Urothelium cell line (cell line): ENCODE results near the gene KAZALD1.

Source experiments
- DNase-seq: peaks from one replicate; pipeline ENCODE4 v3.0.0; 2011; ENCODE audit warnings: low spot score, mixed read lengths
- FAIRE-seq: peaks from 2 replicates; lab custom pipeline; 2011; peaks lifted over from hg19 to GRCh38; lab: Jason Lieb, UNC

KAZALD1 gene

DNA sequence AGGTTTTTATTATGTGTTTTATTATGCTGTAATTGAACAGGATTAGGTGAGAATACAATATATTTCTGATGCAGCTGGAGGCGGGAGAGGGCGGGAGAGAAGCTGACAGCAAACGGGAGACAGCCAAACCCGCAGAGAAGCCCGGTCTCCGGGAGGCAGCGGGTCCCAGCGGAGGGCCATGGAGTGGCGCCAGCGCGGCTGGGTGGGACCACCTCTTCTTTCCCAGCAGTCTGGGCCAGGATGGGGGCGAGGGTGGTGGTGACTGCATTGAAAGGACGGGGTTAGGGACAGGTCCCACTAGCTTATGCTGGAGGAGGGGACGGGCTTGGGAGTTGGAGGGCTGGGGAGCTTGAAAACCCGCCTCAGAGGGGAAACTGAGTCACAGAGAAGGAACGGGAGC, 14.5 kb upstream of the KAZALD1 start:
- FAIRE-seq (no peak), DNase-seq (no peak)

DNA sequence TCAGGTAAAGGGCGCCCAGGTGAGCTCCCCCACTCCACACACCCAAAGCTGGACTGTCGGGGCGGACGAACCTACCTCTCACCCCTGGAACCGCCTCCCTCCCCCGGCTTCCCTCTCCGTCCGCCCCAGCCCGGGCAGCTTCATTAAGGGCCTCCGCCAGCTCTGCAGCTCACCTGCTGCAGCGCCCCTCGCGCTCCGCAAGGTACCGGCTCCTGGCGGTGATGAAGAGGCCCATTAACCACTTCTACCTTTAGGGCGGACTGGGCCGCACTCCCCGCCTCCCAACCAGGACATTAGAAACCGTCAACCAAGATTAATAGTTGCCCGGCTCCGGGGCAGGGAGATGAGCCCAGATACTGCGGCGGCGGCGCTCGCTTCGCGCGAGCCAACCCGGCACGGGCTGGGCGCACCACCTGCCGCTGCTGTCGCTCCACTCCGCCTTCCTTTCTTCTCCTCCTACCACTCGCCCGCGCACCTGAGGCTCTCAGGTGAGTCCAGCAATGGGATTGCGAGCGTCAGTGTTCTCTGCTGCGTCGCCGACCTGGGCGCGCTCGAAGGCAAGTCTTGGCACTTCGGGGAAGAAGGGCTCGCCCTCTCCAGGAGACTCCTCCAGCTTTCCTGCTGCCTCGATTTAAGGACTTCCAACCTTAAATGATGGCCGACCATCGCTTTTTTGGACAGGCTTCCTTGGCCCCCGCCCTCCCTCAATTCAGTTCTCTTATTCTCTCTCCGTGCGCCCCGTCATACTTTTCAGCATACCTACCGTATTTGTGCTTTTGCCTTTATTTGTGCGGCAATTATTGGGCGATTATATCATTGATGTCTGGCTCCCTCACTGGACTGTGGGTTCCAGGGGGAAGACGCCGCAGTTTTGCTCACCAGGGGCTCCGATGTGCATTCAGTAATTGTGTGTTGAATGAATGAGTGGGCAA, 13.6 kb upstream of the KAZALD1 start:
- DNase-seq: no peak
- FAIRE-seq: no peak

DNA sequence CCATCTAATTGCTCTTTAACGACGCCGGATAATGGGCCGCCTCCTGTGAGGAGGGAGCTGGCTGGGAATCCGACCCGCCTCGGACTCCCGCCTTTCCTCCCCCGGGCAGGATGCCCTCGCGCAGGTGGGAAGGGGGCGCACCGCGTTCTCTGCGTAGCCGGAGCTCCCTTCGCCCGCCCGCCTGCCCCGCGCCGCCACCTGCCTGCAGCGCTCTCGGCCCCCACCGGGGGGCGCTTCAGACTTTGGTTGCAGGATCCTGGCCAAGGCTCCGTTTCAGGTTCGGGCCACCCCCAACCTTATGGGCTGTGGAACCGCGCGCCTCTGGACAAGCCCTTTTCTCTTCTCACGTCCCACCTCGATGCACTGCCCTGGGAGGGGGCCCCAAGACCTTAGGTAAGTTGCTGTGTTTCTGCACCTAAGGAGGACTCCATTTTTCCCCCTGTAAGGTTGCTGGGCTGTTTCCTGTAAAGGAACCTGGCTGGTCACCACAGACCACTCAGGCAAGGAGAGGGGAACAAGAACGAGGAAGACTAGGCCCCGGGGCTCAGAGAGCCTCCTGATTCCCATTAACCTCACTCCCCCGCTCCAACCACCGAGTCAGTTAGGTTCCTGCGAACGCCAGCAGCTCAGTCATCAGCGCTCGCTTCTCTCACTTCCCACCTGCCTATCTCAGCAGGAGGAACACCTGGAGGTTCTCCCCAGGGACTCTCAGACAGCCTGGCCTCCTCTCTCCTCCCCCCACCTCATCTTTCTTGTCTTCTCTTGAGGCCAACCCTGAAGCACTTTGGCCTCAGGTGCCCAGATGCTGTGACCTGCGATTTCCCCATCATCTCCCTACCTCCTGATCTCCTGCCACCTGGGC, 11.3 kb upstream of the KAZALD1 start:
- DNase-seq (peak; percentile 85), FAIRE-seq (no peak)

DNA sequence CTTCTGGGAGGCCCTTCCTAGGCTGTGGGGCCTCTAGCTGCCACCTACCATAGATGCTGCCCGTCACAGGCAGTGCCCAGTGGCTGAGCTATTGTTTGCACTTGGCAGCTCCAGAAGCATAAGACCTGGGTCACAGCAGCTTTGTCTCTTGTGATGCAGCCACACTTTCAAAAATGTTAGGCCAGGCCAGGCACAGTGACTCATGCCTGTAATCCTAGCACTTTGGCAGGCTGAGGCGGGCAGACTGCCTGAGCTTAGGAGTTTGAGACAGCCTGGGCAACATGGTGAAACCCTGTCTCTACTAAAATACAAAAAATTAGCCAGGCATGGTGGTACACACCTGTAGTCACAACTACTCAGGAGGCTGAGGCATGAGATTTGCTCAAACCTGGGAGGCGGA, 9.5 kb upstream of the KAZALD1 start:
- no peak for DNase-seq
- FAIRE-seq: peak; percentile 44

DNA sequence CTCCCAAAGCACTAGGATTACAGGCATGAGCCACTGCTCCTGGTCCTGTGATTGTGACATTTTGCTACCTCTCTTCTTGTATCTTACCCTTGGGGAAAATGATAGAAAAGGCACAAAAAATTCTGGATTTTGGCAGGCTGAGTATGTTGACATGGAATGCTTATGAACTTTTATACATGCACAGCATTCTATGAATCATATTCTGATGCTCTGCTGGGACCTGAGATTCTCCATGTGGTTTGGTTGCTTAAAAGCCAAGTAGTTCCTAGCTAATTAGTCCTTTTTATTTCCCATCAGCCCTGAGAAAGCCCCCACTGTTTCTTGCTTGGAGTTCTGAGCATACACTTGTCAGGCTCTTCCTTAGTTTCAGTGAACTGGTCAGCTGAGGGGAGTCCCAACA, 8.3 kb upstream of the KAZALD1 start:
- DNase-seq (no peak), FAIRE-seq (no peak)

DNA sequence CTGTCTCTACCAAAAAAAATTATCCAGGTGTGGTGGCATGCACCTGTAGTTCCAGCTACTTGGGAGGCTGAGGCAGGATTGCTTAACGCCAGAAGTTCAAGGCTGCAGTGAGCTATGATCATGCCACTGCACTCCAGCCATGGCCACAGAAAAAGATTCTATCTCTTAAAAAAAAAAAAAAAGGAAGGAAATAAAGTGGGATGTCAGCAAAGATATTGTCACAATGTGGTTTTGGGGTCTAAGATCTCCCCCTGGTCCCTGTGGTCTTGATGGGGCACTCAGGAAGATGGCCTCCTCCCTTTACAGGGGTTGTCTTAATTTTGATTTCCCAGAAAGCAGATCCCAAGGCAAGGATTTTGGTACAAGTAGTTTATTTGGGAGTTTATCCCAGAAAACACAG, 7.4 kb upstream of the KAZALD1 start:
- no peak for DNase-seq
- no peak for FAIRE-seq

DNA sequence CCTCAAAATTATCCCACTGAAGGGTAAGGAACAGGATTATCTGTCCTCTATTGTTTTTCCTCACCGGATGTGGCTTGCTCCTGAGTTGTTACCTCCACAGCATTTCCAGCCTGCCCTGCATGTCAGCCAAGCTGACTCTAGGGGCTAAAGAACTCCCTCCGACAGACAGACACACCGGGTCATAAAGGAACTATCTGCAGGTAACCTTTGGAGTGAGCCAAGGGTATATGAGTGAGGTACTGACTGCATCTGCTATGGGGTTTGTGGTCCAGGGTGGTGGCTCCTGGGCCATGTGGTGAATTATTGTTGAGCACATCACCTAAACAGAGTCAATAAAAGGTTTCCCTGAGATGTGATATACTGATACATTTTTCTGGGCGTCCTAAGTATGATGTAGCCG, 6.9 kb upstream of the KAZALD1 start:
- DNase-seq (no peak), FAIRE-seq (no peak)

DNA sequence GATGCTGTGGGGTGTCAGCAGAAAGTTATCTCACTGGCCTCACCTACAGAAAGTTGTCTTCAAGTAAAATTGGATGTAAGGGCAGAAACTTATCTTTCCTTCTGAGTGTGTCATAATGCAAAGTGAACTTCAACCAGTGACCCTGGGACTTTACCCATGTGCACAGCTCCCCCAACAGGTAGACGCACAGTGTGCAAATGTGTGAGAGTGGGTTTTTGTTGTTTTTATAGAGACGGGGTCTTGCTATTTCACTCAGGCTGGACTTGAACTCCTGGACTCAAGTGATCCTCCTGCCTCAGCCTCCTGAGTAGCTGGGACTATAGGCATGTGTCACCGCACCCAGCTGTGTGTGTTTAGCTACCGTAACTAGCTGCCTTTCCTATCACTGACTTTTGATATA, 6.4 kb upstream of the KAZALD1 start:
- no peak for FAIRE-seq
- no peak for DNase-seq

DNA sequence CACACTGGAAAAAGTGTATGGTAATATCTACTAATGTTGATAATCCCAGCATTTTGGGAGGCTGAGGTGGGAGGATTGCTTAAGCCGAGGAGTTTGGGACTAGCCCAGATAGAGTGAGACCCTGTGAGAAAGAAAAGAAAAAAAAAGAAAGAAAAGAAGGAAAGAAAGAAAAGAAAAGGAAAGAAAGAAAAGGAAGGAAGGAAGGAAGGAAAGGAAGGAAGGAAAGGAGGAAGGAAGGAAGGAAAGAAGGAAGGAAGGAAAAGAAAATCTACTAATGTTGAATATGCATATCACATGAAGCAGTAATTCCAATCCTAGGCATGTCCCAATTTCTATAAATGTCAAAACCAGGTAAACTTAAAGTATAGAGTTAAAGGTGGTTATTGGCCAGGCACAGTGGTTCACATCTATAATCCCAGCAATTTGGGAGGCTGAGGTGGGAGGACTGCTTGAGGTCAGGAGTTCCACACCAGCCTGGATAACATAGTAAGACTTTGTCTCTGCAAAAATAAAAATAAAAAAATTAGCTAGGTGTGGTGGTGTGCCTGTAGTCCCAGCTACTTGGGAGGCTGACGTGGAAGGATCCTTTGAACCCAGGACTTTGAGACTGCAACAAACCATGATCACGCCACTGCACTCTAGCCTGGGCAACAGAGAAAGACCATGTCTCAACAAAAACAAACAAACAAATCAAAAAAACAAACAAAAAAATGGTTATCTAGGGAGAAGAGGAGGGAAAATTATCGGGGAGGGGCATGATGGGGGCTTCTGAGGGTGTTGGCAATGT, 5.2 kb upstream of the KAZALD1 start:
- FAIRE-seq (no peak), DNase-seq (no peak)

DNA sequence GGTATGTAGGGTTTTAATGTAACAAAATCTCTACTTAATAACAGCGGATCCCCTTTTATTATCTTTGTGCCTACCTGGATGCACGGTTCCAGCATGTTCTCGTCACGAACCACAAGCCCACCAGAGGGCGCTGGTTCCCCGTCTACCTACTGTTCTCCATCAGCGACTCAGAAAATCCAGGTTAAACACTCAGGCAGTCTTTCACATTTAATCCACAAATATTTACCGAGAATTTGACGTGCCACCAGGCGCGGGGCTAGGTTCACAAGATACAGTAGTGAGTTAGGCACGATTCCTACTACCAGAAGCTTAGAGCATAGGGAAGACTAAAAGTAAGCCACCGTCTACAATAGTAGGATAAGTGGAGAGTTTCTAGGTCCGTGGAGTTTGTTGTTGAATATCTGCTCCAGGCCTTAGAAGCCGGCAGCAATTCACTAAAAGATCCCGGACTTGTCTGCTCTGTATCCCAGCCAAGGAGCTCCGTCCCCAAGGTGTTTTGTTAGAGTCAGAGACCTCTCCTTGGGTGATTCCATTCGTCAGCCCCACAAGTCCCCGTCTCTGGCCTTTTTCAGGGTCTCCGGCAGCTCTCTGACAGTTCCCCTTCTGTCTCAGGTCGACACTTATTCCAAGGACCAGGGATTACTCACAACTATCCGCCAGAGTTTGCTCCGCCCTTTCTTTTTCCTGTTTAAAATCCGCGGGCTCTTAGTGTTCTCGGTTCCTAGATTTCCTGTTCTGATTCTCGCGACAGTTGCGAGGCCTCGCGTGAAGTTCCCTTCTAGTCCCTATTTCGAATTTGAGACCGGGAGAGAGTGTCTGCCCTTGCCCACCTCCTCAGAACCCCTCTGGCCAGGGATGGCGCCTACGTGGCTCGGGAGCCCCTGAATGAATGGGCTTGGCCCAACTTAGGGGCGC, 1.5 kb upstream of the KAZALD1 start:
- no peak for FAIRE-seq
- peak; percentile 88 for DNase-seq

DNA sequence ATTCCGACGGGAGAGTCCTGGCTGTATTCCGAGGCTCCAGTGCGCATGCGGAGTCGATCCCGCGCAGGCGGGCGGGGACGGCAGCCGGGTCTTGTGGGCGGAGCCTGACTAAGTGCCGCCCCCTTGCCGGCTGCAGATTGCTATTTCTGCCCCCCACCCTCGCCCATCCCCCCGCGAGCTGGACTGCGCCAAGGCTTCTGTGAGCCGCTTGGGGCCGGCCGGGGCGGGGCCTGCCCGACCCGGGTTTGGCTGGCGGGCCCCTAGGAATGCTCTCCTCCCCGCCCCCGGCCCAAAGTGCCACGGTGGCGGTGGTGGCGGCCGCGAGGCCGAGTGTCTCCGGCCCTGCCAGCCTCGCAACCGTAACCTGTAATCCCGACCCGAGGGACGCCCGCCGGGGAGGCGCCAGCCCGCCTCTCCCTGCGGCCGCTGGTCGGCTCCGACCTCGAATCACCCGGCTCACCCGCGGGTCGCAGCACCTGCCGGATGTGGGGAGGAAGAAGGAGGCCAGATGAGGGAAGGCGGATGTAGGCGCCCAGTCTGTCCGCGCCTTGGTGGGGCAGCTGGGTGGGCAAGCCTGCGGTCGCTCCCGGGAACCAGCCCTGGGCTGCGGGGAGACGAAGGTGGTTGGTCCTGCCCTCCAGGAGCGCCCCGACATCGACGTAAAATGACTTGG, 702 bp upstream of the KAZALD1 start:
- no peak for FAIRE-seq
- DNase-seq: peak; percentile 98

DNA sequence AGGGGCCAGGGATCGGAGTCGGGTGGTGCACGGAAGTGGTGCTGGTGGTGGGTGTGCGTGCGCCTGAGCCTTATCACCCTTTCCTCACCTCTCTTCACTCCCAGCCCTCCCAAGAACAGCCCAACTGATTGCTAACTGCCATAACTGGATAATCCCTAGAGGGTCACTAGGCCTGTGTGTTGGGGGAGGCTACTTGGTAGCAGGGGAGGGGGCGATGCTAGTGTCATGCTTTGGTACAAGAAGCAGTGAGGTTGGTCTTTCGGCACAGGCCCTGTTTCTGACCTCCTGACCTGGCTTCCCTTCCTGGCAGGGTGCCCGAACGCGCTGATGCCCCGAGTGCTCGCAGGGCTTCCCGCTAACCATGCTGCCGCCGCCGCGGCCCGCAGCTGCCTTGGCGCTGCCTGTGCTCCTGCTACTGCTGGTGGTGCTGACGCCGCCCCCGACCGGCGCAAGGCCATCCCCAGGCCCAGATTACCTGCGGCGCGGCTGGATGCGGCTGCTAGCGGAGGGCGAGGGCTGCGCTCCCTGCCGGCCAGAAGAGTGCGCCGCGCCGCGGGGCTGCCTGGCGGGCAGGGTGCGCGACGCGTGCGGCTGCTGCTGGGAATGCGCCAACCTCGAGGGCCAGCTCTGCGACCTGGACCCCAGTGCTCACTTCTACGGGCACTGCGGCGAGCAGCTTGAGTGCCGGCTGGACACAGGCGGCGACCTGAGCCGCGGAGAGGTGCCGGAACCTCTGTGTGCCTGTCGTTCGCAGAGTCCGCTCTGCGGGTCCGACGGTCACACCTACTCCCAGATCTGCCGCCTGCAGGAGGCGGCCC, 652 bp downstream of the KAZALD1 start:
- DNase-seq: peak; percentile 74
- FAIRE-seq: no peak

DNA sequence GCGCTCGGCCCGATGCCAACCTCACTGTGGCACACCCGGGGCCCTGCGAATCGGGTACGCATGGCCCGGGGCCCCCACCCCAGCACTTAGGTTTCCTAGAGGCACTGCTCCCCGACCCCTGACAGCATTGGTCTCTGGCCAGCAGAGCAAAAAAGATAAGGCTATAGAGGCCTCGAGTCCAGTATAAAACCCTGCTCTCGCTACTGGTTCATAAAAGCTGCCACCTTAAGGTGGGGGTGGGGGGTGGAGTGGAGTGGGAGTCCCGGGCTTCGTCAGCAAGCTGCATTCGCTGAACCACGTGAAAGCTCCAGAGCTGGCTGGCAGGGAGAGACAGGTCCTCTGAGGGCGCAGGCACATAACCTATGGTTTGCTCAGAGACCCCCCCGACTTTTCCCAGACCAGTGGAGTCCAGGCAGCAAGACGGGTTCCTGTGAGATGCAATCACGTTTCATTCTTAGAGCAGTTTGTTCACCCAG, 1.3 kb downstream of the KAZALD1 start:
- FAIRE-seq (no peak), DNase-seq (no peak)

DNA sequence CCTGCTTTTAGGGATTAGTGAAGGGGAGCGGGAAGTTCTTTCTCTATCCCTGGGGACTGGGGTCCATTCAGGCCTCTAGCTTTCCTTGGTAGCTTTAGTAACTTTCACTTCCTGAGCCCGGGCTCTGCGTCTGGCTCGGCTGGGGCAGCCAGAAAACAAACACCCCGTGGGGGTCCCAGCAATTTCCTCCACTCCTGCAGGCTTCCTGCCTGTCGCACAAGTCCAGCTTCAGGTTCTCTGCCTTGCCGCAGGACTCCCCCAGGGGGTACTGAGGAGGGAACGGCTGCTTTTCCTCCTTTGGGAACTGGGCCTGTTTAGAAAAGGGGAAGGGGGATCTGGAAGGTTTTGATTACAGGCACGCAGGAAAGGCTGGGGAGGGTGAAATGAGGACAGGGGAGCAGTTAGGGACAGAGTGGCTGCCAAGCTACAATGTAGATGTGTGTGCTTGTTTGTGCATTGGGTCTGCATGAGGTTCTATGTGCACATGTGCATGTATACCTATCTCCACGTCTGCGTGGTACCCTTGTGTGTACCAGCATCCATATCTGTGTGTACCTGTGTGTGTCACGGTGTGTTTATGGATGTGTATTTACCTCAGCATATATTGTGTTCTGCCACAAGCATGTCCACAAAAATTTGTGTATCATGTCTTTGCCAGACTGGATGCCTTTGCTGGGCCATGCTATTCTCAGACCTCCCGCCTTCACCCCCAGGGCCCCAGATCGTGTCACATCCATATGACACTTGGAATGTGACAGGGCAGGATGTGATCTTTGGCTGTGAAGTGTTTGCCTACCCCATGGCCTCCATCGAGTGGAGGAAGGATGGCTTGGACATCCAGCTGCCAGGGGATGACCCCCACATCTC, 2.0 kb downstream of the KAZALD1 start:
- no peak for FAIRE-seq
- no peak for DNase-seq

DNA sequence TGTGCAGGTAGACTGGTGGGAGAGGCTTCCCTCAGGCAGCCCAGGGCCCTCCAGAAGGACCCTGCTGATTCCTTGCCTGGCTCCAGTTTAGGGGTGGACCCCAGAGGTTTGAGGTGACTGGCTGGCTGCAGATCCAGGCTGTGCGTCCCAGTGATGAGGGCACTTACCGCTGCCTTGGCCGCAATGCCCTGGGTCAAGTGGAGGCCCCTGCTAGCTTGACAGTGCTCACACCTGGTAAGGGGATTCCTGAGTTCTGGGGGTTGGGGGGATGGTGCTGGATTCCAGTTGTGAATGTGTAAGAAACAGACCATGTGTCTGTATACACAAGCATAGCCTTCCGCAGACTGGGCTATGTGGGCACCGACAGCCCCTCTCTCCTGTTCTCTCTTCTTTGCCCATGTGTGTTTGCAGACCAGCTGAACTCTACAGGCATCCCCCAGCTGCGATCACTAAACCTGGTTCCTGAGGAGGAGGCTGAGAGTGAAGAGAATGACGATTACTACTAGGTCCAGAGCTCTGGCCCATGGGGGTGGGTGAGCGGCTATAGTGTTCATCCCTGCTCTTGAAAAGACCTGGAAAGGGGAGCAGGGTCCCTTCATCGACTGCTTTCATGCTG, 2.7 kb downstream of the KAZALD1 start:
- DNase-seq: no peak
- FAIRE-seq: no peak

DNA sequence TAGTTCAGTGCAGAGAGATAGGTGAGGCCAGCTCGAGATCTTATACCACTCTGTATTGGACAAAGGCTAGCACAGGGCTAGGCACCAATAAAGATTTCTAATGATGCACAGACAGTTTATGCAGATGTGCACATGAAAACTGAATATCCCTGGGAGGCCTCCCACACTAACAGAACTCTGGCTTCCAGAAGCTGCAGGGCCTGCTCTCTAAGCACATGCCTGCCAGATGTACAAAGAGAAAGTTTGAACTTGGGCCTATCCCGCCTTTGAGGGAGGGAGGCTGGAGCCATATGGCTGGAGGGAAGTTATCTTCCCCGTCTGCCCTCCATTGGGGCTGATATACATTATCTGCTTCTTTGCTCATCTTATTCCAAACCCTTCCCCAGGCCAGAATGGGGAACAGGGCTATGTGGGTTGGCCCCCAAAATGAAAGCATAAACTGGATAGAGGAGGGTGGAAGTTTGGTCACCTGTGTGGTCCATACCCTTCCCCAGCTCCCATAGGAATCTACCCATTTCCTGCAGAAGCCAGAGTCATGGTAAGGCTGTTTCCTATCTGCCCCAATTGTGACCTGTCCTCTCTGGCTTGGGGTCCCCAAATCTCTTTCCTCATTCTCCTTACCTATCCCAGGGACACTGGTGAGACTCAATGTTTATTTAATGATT, 3.8 kb downstream of the KAZALD1 start:
- FAIRE-seq (no peak), DNase-seq (no peak)
